GM18526 (cell line): ENCODE results near the gene TMEM164.

ENCODE experiments used
- POLR2A ChIP-seq: IDR thresholded peaks from 3 replicates; pipeline ENCODE4 v1.6.1; 2011; ENCODE audit not compliant: insufficient read length; ENCODE audit errors: extremely low read depth

Gene TMEM164

DNA sequence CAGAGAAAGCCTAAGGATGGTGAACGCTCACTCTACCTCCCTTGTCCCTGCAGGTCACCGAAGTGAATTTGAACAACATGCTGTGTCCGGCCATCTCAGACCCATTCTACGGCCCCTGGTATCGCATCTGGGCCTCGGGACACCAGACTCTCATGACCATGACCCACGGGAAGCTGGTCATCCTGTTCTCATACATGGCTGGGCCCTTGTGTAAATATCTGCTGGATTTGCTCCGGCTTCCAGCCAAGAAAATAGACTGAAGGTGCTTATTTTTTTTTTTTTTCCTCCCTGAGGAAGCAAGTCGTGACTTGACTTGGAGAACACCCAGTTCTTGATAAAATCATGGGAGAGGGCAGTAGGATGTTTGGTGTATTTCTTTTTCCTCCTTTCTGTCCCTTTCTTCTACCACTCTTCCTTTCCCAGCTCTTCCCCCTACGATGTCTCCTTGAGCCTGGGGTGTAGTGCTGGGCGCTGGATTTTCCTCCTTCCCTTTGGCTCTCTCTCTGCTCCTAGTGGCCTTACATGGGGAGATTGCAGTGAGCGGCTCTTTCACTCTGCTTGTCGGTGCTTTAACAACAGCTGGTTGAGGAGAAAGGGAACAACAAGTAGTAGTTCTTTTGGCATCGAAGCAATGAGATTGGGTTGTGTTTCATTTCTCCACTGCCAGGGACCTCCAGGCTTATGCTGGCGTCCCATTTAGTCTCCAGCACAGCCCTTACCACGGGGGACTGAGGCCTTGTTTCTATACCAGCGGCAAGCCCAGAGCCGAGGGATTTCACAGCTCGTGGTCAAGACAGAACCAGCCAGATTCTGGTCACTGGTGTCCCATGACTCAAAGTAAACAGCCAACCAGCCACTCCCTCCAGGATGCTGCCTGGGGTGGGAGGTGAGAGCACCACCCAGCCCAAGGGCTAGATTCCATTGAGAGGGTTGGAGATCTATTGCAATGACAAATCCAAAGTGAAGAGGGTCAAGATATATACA is 170.6 kb downstream of the TMEM164 start:
- no peak for TF ChIP-seq POLR2A

DNA sequence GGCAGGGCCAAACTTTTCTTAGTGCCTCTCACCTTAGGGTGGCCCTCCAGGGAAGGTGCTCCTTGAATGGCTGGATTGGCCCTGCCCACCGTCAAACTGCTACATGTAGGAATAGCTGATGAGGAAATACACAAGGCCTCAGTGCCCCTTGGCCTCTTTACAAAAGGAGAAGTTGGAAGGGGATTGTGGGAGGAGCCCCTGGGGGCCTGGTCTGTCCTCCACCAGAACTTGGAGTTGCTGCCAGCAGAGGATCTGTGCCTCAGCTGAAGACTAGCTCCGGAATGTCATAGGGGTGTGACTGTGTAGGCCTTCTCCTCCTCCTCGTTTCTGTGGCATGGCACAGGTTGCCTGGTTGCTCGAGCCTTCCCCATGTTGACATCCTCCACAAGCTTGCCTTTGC is 172.2 kb downstream of the TMEM164 start:
- no peak for TF ChIP-seq POLR2A

DNA sequence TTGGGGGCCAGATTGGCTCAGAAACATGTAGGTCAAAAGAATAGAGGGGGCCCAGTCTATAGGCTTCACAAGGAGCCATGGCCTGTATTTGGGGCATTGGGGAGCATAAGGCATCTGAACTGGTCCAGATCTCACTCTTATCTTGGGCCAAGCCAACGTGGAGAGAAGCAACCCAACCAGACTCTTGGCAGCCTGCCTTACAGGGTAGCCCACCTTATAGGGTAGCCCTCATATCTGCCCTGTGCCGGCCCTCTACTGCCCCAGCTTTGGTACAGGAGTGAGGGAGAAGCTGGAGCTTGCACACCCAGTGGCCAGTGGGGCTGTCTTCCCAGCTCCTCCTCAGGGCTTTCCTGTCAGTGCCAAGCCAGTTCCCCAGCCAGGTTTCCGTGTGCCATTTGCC is 172.8 kb downstream of the TMEM164 start:
- no peak for TF ChIP-seq POLR2A

DNA sequence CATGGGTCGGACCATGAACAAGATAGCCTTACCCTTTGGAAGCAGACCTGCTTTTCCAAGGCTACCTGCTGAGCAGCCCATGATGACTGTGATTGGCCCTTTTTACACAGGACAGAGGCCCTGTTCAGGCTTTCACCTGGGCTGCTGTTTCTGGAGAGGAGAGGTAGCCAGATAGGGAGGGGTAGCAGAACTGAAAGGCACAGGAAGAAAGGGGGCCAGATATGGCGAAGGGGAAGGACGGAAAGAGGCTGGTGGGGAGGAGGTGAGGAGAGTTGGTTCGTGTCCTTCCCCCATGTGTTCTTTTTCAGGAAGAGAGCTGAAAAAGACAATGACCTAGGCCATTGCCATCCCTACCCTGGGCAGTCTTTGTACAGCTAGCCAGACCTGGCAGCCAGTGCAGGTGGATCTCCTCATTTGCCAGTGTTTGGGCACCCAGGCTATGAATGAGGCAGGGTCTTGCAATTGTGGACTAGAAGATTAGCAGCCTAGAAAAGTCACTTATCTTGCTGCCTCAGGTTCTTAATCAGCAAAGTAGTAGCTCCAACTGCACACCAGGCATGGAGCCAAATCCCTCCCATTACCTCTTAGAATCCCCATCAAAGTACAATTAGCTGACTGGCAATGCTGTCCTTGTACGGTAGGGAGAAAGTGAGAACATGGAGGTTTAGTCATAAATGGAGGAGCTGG is 175.4 kb downstream of the TMEM164 start:
- no peak for TF ChIP-seq POLR2A

DNA sequence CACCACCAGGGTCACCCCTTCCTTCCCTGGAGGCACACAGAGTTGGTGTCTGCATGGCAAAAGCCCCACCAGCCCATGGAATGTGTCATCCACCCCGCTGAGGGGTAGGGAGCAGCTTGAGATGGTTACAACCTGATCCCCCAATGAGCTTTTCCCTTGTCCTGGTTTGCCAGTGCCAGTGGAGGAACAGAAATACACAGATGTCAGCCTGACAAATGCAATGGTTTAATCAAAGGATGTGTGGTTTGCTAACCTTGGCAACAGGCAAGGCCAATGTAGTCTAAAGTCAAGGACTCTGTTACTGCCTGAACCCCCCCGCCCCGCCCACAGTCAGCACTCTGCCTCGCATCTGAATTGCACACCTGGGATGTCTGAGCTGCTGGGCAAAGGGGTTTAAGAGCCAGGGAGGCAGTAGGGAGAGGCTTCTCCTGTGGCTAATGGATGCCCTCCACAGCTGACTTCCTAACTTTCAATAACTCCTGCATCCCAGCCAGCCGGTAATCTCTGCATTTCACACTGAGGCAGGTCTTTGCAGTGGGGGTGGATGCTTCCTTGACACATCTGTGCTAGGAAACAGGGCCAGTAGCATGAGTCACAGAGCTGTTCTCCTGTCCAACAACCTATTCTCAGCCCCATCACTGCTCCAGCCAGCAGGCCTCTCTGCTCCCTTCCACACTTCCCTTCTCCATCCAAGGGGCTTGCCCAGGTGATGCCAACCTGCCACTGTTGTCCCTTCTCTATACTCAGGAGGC is 177.4 kb downstream of the TMEM164 start:
- no peak for TF ChIP-seq POLR2A

DNA sequence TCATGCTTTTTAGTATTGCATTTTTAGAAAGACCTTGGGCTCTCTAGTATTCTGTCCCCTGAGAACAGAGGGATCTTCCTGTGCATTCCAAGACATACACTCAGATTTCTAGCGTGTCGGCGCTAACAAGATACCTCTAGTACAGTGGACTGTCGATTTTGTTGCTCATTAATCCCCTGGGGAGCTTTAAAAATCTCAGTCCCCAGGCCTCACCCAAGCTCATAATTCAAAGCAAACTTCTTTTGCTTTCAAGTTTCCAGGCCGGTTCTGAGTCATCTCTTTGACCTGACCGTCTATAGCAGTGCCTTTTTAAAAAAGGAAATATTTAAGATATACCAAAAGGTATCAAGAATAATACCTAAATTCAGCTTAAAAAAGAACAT is 178.0 kb downstream of the TMEM164 start:
- no peak for TF ChIP-seq POLR2A

DNA sequence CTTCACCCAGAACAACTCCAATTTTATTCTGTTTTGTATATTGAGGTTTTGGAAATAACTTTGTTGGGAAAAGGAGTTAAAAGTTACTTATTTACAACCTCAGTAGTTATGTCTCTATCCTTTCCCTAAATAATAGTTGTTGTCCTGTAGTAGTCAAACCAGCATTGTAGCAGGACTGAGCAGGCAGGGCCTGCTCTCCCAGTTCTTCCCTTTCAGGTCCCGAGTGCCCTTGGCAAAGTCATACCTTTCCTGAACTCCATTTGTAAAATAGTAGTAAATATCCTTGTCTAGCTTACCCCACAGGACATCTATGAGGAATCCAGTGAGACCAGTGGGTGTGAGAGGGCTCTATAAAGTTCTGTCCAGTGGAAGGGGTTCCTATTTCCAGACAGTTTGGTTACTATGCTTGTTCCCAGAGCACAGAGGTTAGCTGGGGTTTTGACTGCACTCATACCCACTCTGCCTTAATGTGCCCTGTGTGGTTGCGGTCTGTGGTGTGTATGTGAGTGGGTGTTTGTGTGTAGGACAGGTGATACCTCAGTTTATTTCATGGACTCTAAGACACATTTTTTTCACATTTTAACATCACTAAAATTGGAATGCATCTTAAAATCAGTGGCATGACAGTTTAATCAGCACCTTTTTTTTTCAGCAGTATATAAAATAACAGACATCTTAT is 178.7 kb downstream of the TMEM164 start:
- TF ChIP-seq POLR2A = no peak

DNA sequence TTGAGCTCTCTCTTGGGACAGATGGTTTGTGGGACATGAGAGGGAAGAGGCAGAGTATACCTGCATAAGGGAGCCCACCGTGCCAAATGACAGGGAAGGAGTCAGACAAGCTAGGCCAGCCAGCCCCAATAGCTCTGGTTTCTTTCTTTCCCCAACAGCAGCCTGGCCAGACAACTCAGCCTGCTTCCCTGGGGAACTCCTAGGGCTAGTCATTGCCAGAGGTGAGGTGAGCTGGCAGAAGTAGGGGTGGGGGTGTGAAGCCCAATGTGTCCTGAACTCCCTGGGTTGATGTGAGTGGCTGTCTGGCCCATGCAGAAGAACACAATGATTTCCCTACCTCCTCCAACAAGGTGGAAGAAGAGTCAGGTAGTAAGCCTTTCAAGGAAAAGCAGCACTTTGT is 179.4 kb downstream of the TMEM164 start:
- no peak for TF ChIP-seq POLR2A

DNA sequence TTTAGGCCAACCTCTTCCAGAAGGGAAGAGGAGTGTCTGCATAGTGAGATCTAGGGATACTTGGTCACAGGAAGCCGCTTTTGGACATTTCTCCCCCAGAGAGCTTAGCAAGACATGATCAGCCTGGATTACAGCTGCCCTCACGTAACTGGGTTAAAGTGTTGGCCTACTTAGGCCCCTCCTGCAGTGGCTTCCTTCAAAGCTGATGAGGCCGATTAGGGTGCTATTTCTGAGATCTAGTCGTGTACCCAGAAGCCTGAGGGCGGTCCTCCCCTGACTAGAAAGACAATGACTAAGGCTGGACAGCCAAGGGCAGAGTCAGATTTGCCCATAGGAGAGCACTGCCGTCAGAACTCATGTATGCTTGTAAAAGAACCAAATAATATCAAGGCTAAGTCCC is 180.0 kb downstream of the TMEM164 start:
- no peak for TF ChIP-seq POLR2A

DNA sequence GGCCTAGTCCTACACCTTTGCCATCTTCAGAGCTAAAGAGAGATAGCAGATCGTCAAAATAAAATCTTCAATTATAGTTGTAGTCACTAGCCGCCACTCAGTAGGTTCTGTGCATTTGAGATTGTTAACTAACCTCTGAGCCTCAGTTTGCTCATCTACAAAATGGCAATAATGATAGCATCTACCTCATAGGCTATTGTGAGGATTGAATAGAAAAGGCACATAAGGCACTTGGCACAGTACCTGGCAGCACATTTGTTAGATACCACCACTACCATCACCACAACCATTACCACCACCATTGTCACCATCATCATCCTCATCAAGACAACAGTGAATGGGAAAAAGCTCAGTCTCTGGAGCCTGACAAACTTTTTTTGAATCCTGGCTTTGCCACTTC is 180.4 kb downstream of the TMEM164 start:
- TF ChIP-seq POLR2A = no peak

DNA sequence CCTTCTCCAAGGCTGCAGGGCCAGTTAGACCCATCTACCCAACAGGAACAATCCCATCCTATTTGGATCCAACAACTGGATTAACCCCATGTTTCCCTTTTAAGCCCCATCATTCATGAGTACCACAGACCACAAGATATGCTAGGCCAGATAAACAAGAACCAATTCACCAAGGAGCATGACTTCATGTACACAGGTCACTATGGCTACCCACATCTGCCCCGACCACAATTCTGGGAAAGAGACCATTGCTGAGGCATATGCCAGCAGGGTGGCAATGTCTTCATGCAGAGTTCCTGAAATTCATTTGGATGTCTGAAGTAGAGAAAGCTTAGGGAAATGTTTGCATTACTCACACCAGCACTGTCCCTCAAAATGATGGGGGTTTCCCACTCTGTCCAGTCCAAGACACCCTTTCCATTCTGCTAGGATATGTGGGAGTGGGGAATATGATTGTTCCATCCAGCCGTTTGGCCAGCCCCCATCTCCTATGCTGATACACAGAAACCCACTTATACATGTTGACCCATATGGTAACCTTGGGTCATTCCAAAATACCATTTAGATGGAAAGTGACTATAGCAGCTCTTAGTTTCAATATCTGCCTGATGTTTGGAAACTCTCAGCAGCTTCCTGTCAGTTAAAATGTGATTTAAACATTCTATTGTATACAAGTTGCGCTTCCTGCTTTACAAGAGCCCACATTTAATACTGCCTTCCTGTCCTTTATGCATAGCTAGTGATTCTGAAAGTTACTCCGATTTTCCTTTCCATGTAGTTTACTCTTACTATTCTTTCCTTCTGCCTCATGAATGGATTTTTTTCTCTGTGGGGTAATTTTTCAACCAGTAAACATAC is 186.0 kb downstream of the TMEM164 start:
- no peak for TF ChIP-seq POLR2A

DNA sequence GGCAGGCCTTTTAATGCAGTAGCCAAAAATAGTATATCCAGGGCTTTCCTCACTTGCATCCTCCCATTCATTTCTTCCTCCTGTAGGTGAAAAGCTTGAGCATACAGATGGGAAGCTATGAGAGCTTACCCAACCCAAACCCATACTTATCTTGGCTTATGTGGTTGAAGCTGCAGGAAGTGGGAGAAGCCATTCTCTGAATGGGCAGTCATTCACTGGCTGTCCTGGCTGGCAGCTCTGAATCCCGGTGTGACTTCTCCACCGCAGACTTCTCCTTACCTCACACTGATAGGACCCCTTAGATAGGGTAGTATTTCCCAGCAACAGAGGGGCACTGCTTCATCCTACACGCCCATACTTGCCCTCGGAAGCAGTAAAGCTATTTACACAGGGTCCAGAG is 189.6 kb downstream of the TMEM164 start:
- no peak for TF ChIP-seq POLR2A

DNA sequence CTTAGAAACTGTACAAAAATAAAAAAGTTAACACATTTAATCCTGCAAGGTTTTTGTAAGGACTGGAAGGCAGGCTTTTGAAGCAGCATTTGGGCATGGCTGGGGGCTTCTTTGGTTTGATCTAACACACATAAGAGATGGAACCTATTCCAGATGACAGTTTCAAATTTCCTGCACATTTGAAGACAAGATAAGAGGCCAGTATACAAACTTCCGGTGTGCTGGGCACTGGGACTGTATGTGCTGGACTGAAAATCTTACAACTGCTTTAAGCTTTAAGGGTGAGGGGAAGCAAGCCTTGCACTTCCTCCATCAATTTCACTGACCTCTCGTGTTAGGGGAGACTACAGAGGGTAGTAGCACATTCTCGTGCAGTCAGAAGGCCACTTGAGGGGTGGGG is 192.1 kb downstream of the TMEM164 start:
- no peak for TF ChIP-seq POLR2A

DNA sequence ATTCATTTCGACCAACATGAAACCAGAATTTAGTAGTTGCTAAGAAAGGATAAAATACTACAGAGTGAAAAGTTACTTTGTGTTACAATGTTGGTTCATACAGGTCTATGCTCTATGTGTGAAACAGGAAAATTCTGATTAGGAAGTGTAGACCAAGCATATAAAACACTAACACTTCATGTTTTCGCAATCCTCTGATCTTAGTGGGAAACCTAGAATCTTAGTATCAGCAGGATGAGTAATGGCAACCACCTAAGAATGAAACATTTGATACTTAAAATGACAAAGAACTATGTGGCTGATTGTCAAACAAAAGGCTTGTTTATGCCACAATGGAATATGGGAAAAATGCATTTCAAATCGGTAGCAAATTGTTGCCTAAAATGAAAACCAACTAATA is 198.9 kb downstream of the TMEM164 start:
- no peak for TF ChIP-seq POLR2A
